ENCODE results near the gene FNDC1. TPM values are rescaled to one million over a fixed set of nuclear protein-coding genes. Genes with fewer than 3 reads are reported as not detected.

FNDC1 gene
- polyA plus RNA-seq (2013, experiment 1 of 2), result 0.10 TPM
- polyA plus RNA-seq (2013, experiment 2 of 2), result 0.07 TPM

- peak within 1 kb of the TSS; percentile 52 to 84 for H3K4me3 ChIP-seq (ENCODE audit: insufficient read depth in 1 of 2, low read depth in 1 of 2, low read length in 2 of 2)
- no peak within 1 kb of the TSS for H3K27ac ChIP-seq (ENCODE audit: low read length, poor library complexity, severe bottlenecking)
- H2AFZ ChIP-seq (ENCODE audit: low read depth, low read length), result no peak within 1 kb of the TSS
- H3K18ac ChIP-seq (ENCODE audit: low read depth in 1 of 2, low read length in 2 of 2), result no peak within 1 kb of the TSS
- H2BK15ac ChIP-seq (ENCODE audit: low read depth, poor library complexity, severe bottlenecking), result no peak within 1 kb of the TSS
- H2BK5ac ChIP-seq (ENCODE audit: low read depth, low read length, poor library complexity, severe bottlenecking), result no peak within 1 kb of the TSS
- no peaks in the 10 kb centered on the region for H3K36me3 ChIP-seq (ENCODE audit: control insufficient read depth in 1 of 2, insufficient read depth in 2 of 2, low read depth in 1 of 2, low read length in 2 of 2)
- no peak within 1 kb of the TSS for H4K8ac ChIP-seq (ENCODE audit: low read length)
- peak within 1 kb of the TSS; percentile 80 for H3K4me2 ChIP-seq (ENCODE audit: low read length, poor library complexity, severe bottlenecking)
- peak; percentile 6 for DNase-seq
- no peaks in the 10 kb centered on the region for H3K9me3 ChIP-seq (ENCODE audit: control insufficient read depth, low read length)
- H2BK120ac ChIP-seq (ENCODE audit: low read depth, low read length), result no peak within 1 kb of the TSS
- H3K4ac ChIP-seq (ENCODE audit: low read depth in 1 of 2, low read length in 2 of 2), result no peak within 1 kb of the TSS
- under 1% methylated on average over 30 of the region's 59 CpGs for WGBS
- H3K4me1 ChIP-seq (ENCODE audit: control insufficient read depth, insufficient read depth, low read depth, low read length), result peaks cover 14% of the 10 kb centered on the region
- H3K79me1 ChIP-seq (replicated peaks; ENCODE audit: low read length, poor library complexity, severe bottlenecking), result no peaks in the 10 kb centered on the region
- no peak within 1 kb of the TSS for H3K14ac ChIP-seq (ENCODE audit: low read length in 2 of 2)
- peak within 1 kb of the TSS; percentile 69 for H3K9ac ChIP-seq (ENCODE audit: low read length)
- H2AK5ac ChIP-seq (ENCODE audit: low read length, severe bottlenecking), result no peak within 1 kb of the TSS
- no peak within 1 kb of the TSS for H2BK12ac ChIP-seq (ENCODE audit: low read length in 2 of 2)
- H3K27me3 ChIP-seq (ENCODE audit: control insufficient read depth in 1 of 2, insufficient read depth in 1 of 2, low read length in 2 of 2), result peaks cover 17 to 58% of the 10 kb centered on the region in 2 experiments
- H4K91ac ChIP-seq (ENCODE audit: low read length), result no peak within 1 kb of the TSS
- peak within 1 kb of the TSS in 1 of 2 experiments; percentile 64 for H3K23ac ChIP-seq (ENCODE audit: low read length in 2 of 2)
Measured at GRCh38 chr6:159169193-159169555, at the start of gene FNDC1. Gene FNDC1, plus strand, starts transcription at chr6:159169400. Its CDS starts 197 bp downstream, at chr6:159169597.

GRCh38 chr6:159119791-159120190, 49.4 kb upstream of the FNDC1 start:
- H3K9me3 ChIP-seq (ENCODE audit: control insufficient read depth, low read length), result no peaks in the 10 kb centered on the region
- no peak overlapping the region for H2AFZ ChIP-seq (ENCODE audit: low read depth, low read length)
- H3K4me3 ChIP-seq (ENCODE audit: insufficient read depth in 1 of 2, low read depth in 1 of 2, low read length in 2 of 2), result no peak overlapping the region
- no peak overlapping the region for H3K23ac ChIP-seq (ENCODE audit: low read length in 2 of 2)
- H3K79me1 ChIP-seq (replicated peaks; ENCODE audit: low read length, poor library complexity, severe bottlenecking), result no peaks in the 10 kb centered on the region
- H3K18ac ChIP-seq (ENCODE audit: low read depth in 1 of 2, low read length in 2 of 2), result no peak overlapping the region
- DNase-seq, result no peak
- H3K14ac ChIP-seq (ENCODE audit: low read length in 2 of 2), result no peak overlapping the region
- H3K27ac ChIP-seq (ENCODE audit: low read length, poor library complexity, severe bottlenecking), result no peak overlapping the region
- no peaks in the 10 kb centered on the region for H3K4me1 ChIP-seq (ENCODE audit: control insufficient read depth, insufficient read depth, low read depth, low read length)
- no peak overlapping the region for H3K9ac ChIP-seq (ENCODE audit: low read length)
- no peak overlapping the region for H2AK5ac ChIP-seq (ENCODE audit: low read length, severe bottlenecking)
- H3K27me3 ChIP-seq (ENCODE audit: control insufficient read depth in 1 of 2, insufficient read depth in 1 of 2, low read length in 2 of 2), result peaks cover 13 to 14% of the 10 kb centered on the region in 2 experiments
- H2BK5ac ChIP-seq (ENCODE audit: low read depth, low read length, poor library complexity, severe bottlenecking), result no peak overlapping the region
- H2BK12ac ChIP-seq (ENCODE audit: low read length in 2 of 2), result no peak overlapping the region
- no peak overlapping the region for H2BK120ac ChIP-seq (ENCODE audit: low read depth, low read length)
- H2BK15ac ChIP-seq (ENCODE audit: low read depth, poor library complexity, severe bottlenecking), result no peak overlapping the region
- H4K91ac ChIP-seq (ENCODE audit: low read length), result no peak overlapping the region
- H3K4me2 ChIP-seq (ENCODE audit: low read length, poor library complexity, severe bottlenecking), result no peak overlapping the region
- no peak overlapping the region for H3K4ac ChIP-seq (ENCODE audit: low read depth in 1 of 2, low read length in 2 of 2)
- H3K36me3 ChIP-seq (ENCODE audit: control insufficient read depth in 1 of 2, insufficient read depth in 2 of 2, low read depth in 1 of 2, low read length in 2 of 2), result no peaks in the 10 kb centered on the region
- H4K8ac ChIP-seq (ENCODE audit: low read length), result peak overlapping the region; percentile 43
- WGBS, result 89% methylated on average over 7 of the region's 7 CpGs

GRCh38 chr6:159121486-159121885, 47.7 kb upstream of the FNDC1 start:
- H3K14ac ChIP-seq (ENCODE audit: low read length in 2 of 2), result no peak overlapping the region
- H3K4me2 ChIP-seq (ENCODE audit: low read length, poor library complexity, severe bottlenecking), result no peak overlapping the region
- H2BK120ac ChIP-seq (ENCODE audit: low read depth, low read length), result no peak overlapping the region
- 90% methylated on average over 5 of the region's 5 CpGs for WGBS
- no peaks in the 10 kb centered on the region for H3K36me3 ChIP-seq (ENCODE audit: control insufficient read depth in 1 of 2, insufficient read depth in 2 of 2, low read depth in 1 of 2, low read length in 2 of 2)
- H3K4me1 ChIP-seq (ENCODE audit: control insufficient read depth, insufficient read depth, low read depth, low read length), result no peaks in the 10 kb centered on the region
- DNase-seq, result no peak
- no peak overlapping the region for H3K18ac ChIP-seq (ENCODE audit: low read depth in 1 of 2, low read length in 2 of 2)
- H2BK12ac ChIP-seq (ENCODE audit: low read length in 2 of 2), result no peak overlapping the region
- H3K27me3 ChIP-seq (ENCODE audit: control insufficient read depth in 1 of 2, insufficient read depth in 1 of 2, low read length in 2 of 2), result peaks cover 9 to 21% of the 10 kb centered on the region in 2 experiments
- H3K4ac ChIP-seq (ENCODE audit: low read depth in 1 of 2, low read length in 2 of 2), result no peak overlapping the region
- H2BK5ac ChIP-seq (ENCODE audit: low read depth, low read length, poor library complexity, severe bottlenecking), result no peak overlapping the region
- no peak overlapping the region for H3K9ac ChIP-seq (ENCODE audit: low read length)
- H3K27ac ChIP-seq (ENCODE audit: low read length, poor library complexity, severe bottlenecking), result no peak overlapping the region
- H3K79me1 ChIP-seq (replicated peaks; ENCODE audit: low read length, poor library complexity, severe bottlenecking), result no peaks in the 10 kb centered on the region
- no peak overlapping the region for H3K23ac ChIP-seq (ENCODE audit: low read length in 2 of 2)
- H2AFZ ChIP-seq (ENCODE audit: low read depth, low read length), result no peak overlapping the region
- no peak overlapping the region for H4K91ac ChIP-seq (ENCODE audit: low read length)
- H4K8ac ChIP-seq (ENCODE audit: low read length), result no peak overlapping the region
- no peak overlapping the region for H2AK5ac ChIP-seq (ENCODE audit: low read length, severe bottlenecking)
- H3K4me3 ChIP-seq (ENCODE audit: insufficient read depth in 1 of 2, low read depth in 1 of 2, low read length in 2 of 2), result no peak overlapping the region
- no peak overlapping the region for H2BK15ac ChIP-seq (ENCODE audit: low read depth, poor library complexity, severe bottlenecking)
- H3K9me3 ChIP-seq (ENCODE audit: control insufficient read depth, low read length), result no peaks in the 10 kb centered on the region

GRCh38 chr6:159122453-159122852, 46.7 kb upstream of the FNDC1 start:
- H3K9ac ChIP-seq (ENCODE audit: low read length), result no peak overlapping the region
- WGBS, result 87% methylated on average over 4 of the region's 4 CpGs
- H3K4me3 ChIP-seq (ENCODE audit: insufficient read depth in 1 of 2, low read depth in 1 of 2, low read length in 2 of 2), result no peak overlapping the region
- H3K9me3 ChIP-seq (ENCODE audit: control insufficient read depth, low read length), result no peaks in the 10 kb centered on the region
- peaks cover 9 to 23% of the 10 kb centered on the region in 2 experiments for H3K27me3 ChIP-seq (ENCODE audit: control insufficient read depth in 1 of 2, insufficient read depth in 1 of 2, low read length in 2 of 2)
- H2BK12ac ChIP-seq (ENCODE audit: low read length in 2 of 2), result no peak overlapping the region
- H3K36me3 ChIP-seq (ENCODE audit: control insufficient read depth in 1 of 2, insufficient read depth in 2 of 2, low read depth in 1 of 2, low read length in 2 of 2), result no peaks in the 10 kb centered on the region
- no peak overlapping the region for H3K18ac ChIP-seq (ENCODE audit: low read depth in 1 of 2, low read length in 2 of 2)
- no peak for DNase-seq
- H2BK5ac ChIP-seq (ENCODE audit: low read depth, low read length, poor library complexity, severe bottlenecking), result no peak overlapping the region
- H3K27ac ChIP-seq (ENCODE audit: low read length, poor library complexity, severe bottlenecking), result no peak overlapping the region
- no peak overlapping the region for H3K14ac ChIP-seq (ENCODE audit: low read length in 2 of 2)
- H2AK5ac ChIP-seq (ENCODE audit: low read length, severe bottlenecking), result no peak overlapping the region
- H4K91ac ChIP-seq (ENCODE audit: low read length), result no peak overlapping the region
- no peak overlapping the region for H2BK120ac ChIP-seq (ENCODE audit: low read depth, low read length)
- no peak overlapping the region for H3K23ac ChIP-seq (ENCODE audit: low read length in 2 of 2)
- H3K79me1 ChIP-seq (replicated peaks; ENCODE audit: low read length, poor library complexity, severe bottlenecking), result no peaks in the 10 kb centered on the region
- H2AFZ ChIP-seq (ENCODE audit: low read depth, low read length), result no peak overlapping the region
- no peaks in the 10 kb centered on the region for H3K4me1 ChIP-seq (ENCODE audit: control insufficient read depth, insufficient read depth, low read depth, low read length)
- no peak overlapping the region for H4K8ac ChIP-seq (ENCODE audit: low read length)
- H3K4me2 ChIP-seq (ENCODE audit: low read length, poor library complexity, severe bottlenecking), result no peak overlapping the region
- no peak overlapping the region for H2BK15ac ChIP-seq (ENCODE audit: low read depth, poor library complexity, severe bottlenecking)
- no peak overlapping the region for H3K4ac ChIP-seq (ENCODE audit: low read depth in 1 of 2, low read length in 2 of 2)

Data from mesenchymal stem cell (in vitro differentiated cells and primary cell).